NOMO-1 treated with DMSO at 0.1 percent for 48 hours (cell line): ENCODE measurements around the gene GLIPR2.
"Not testable (repeated sequence)": the region's sequence is repeated elsewhere in the genome, so short reads cannot be mapped to it uniquely, and the experiment has no call there.

Source experiments
- DNase-seq: peaks from one replicate; lab custom pipeline; 2025; ENCODE audit not compliant: unreplicated experiment; lab: John Stamatoyannopoulos, UW

The GLIPR2 gene

DNA sequence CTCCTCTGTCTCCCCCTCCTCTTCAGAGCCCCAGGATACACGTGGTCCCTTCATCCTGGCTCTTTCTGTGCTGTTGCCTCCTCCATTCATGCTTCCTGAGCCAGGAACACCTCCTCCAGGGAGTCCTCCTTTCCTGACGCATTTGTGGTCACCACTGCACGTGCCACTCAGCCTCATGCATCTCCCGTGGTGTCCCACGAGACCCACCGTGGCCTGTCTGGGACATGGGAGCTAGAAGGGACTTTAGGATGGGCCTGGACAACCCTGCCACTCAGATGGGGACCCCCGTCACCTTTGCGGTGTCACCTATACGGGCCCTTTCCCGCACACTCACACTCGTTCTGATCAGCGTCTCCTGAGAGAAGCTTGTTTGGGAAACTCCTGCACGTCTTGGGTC lies 6.7 kb downstream of the GLIPR2 start:
- DNase-seq = no peak

DNA sequence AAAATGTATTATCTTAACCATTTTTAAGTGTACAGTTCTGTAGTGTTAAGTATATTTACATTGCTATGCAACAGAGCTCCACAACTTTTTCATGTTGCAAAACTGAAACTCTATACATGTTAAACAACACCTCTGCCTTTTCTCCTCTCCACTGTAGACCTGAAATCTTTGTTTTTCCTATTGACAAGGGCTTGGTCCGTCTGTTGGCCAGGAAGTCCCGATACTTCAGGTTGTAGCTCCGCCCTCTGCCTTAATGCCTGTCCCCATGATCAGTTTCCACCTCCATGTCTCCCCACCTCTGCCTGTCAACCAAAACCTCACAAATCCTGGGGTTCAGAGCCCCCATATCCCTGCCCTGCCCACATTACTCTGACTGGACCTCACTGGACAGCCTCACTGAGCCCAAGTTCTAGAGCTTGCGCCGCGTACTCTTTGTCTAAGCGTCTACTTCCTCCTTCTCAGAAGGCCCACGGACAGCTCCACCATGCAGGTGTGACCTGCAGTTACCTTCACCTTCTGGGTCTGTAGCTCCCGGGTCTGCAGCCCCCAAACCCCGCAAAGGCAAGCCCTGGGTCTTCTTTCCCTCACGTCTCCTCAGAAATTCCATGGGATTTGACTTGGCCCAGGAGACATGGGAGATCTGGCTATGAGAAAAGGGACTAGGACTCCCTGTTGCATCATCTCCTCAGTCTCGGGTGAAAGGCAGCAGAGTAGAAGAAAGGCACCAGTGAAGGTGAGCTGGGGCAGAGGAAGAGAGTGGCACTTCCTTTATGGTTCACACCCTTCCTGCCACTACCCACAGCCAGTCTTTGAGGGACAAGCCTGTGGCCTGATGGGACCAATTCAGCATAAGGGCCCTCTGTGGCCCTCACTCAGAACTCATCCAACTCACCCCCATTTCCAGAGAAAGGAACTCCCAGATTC lies 8.0 kb downstream of the GLIPR2 start:
- DNase-seq = peak; percentile 37

DNA sequence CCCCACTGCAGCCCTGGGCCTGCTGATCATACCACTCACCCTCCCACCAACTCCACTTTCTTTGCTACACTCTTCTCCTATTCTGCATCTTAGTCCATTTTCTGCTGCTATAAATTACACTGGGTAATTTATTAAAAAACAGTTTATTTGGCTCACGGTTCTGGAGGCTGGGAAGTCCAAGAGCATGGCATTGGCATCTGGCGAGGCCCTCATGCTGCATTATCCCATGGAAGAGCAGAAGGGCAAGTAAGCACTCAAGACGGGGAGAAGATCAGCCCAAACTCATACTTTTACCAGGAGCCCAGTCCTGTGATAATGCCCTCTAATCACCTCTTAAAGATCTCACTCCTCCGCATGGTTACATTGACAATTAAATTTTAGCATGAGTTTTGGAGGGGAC lies 9.4 kb downstream of the GLIPR2 start:
- DNase-seq = no peak

DNA sequence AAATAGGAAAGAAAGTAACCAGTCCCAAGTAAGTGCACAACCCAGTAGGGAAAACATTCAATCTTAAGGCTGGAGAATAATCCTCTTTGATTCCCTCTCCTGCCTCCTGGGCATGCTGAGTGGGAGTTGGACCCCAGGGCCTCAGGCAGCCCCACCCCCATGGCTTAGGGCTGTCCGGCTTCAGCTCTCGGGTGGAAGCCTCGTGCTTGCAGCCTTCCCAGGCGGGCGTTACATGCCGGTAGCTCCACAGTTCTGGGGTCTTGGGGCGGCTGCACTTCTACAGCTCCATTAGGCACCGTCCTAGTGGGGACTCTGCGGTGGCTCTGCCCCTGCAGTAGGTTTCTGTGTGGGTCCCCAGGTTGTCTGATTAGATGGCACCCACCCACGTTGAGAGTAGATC lies 10.1 kb downstream of the GLIPR2 start:
- DNase-seq = no peak

DNA sequence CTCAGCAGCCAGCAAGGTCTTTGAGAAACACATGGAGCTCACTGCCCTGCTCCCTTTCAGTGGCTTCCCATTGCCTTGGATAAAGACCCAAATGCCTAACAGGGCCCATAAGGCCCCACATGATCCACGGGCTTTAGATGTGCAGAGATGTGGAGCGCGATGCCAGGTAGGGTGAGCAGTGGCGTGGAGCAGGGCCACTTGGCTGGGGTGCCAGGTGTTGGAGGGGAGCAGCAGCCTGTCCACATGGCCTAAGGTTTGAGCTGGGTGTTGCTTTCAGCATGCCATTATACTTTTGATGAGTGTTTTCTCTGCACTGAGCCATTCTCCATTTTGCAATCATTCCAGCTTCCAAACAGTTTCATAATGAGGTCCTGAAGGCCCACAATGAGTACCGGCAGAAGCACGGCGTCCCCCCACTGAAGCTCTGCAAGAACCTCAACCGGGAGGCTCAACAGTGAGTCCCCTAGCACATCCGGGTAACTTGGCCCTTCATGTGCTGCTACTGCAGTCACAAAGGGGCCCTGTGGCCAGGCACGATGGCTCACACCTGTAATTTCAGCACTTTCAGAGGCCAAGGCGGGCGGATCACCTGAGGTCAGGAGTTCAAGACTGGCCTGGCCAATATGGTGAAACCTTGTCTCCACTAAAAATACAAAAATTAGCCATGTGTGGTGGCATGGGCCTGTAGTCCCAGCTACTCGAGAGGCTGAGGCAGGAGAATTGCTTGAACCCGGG lies 11.1 kb downstream of the GLIPR2 start:
- no peak for DNase-seq

DNA sequence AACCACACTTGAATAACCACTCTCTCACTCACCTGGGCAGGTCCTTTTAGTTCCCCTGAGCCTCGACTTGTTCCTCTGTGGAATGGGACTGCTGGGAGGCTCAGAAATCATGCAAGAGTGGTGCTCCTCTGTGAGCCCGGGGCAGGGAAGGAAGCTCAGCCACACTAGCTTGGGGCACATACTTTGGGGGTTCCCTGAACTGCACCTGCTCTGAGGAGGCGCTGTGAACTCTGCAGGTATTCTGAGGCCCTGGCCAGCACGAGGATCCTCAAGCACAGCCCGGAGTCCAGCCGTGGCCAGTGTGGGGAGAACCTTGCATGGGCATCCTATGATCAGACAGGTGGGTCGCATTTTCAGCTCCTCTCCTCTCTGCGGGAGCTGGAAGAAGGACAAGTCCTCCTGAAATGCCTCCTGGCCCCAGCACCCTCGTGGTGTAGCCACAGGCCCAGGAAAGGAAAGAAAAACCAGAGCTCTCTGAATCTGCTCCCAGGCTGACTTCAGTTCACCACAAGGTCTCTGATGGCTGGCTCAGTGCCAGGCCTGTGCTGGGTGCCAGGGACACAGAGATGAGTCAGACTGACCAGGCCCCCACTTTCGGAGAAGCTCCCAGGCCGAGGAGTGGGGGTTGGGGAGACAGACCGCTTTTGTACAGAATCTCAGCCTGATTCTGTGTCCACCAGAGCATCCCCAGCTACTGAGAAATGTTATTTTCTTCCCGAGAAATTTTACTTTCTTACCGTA lies 11.9 kb downstream of the GLIPR2 start:
- DNase-seq = no peak

DNA sequence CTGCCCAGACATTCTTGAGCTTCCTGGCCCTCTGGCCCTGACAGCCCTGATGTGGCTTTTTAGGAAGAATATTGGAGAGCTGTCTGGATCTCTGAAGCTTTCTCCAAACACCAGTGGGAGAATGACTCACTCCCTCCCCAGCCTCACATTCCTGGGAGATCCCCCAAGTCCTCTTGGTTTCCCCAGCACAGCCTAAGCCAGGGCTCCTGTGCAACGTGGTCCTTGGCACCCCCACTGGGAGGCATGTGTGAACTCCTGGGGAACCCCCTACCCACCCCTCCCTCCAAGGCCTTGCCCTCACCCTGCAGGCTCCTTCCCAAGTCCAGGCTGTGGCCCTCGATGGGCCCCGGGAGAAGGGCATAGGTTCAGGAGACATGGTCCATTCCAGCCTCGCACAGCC lies 12.7 kb downstream of the GLIPR2 start:
- DNase-seq = no peak

DNA sequence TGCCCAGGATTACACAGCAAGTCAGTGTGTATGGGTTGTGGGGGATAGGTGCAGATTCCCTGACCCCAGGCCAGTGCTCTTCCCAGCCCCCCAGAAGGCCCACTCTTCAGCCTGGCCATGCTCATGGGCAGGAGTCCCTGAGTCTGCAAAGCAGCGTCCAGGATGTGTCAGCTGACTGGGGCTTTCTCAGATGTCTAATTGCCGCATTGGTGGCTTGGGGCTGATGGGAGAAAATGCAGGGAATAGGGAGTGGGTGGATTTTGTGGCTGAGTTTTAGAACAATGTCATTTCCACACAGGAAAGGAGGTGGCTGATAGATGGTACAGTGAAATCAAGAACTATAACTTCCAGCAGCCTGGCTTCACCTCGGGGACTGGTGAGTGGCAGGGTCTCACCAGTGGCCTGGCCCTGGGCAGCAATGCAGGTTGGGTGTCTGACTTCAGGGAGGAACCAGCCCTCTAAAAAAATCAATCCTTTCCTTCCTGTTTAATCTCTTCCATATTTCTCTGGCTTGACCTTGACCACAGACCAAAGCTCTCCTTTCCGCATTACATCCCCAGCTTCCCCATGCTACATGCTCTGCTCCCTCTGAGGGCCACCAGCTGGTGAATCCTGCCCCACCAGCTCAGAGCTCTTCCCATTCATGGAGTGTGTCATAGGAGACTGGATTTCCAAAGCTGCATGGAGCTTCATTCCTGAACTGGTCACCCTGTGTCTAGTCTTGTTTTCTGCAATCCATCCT lies 14.2 kb downstream of the GLIPR2 start:
- peak; percentile 71 for DNase-seq

DNA sequence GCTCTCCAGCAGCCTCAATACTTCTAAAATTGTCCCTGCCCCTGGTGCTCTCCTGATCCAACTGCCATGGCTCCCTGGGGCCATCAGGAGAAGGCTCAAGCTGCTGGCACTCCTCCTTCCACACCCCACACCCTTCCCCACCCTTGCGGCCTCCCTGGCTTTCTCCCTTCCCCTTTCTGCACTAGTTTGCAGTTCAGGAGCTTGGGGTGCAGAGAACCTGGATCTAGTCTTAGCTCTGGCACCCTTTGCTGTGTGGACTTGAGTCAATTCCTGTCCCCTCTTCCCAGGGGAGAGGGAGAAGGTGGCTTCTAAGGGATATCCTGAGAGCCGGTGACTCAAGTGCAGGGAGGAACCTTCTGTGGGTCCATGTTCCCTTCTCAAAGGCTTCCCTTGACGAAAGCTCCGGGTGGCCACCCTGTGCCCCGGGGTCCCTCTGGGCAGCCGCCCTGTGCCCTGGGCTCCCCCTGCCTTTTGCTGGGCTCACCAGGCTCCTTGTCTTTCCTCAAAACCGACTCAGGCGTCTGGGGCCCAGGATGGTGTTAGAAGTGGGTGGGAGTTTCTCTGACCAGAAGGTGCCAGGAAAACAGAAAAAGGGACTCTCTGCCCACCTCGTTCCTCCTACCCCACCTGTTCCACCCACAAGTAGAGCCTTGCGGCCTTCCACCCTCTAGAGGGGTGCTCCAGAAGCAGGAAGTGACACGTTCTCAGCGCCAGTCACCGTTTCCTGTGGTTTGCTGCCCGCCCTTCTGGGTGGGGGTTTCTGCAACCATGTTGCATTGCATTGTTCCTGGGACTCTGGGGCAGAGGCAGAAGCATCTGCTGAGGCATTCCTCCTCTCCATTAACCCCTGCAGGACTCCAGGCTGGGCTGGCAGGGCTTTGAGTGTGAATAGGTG lies 15.0 kb downstream of the GLIPR2 start:
- DNase-seq = peak; percentile 96

DNA sequence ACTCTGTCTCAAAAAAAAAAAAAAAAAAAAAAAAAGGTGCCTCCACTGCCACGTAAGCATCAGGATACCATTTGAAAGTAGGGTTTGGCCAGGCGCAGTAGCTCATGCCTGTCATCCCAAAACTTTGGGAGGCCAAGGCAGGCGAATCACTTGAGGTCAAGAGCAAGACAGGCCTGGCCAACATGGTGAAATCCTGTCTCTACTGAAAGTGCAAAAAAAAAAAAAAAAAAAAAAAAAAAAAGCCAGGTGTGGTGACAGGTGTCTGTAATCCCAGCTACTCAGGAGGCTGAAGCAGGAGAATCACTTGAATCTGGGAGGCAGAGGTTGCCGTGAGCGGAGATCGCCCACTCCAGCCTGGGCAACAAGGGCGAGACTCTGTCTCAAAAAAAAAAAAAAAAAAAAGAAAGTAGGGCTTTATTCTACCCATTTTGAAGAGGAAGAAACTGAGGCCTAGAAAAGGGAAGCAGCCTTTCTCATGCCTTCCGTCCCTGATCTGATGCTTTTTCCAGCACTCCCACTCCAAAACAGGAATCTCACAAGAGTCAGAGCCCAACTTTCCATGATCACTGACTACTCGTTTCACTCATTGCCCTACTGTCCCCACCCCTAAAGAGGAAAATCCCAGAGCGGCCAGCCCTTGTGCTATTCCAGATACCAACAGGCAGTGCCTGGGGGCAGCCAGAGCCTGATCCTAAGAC lies 16.4 kb downstream of the GLIPR2 start:
- DNase-seq = no peak

DNA sequence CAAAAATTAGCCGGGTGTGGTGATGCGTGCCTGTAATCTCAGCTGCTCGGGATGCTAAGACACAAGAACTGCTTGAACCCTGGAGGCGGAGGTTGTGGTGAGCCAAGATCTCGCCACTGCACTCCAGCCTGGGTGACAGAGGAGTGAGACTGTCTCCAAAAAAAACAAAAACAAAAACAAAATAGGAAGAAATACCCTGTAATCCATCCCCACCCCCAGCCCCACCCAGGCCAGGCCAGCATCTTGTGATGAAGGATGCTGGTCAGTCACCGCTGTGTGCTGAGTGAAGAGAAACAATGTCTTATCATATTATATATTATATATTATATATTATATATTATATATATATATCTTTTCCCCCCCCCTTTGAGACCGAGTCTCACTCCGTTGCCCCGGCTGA lies 17.2 kb downstream of the GLIPR2 start:
- no peak for DNase-seq

DNA sequence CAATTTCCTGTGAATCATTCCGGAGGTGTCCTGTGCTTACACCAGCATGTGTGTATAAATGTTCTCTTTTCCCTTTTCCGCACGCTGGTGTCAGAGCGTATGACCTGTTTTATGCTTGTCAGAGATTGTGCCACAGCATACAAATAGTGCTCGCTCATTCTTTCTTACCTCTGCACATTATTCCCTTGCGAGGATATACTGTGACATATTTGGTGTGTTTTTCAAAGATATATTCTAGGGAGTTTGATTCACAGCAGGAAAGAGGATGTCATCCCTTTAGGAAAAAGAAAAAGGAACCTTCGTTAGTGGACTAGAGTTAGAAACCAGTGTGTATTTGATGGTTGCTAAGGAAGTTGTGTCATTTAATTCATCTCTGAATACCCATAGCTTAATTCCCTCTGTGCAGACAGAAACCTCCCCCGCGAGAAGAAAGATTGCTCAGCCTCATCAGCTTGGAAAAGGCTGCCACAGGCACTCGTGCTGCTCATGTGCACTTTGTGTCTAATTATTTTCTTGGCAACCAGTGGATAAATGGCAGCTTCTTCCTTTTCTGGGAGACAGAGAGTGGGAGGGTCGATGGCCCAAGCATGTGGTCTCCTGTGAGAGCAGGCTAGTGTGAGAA lies 17.9 kb downstream of the GLIPR2 start:
- peak; percentile 91 for DNase-seq

DNA sequence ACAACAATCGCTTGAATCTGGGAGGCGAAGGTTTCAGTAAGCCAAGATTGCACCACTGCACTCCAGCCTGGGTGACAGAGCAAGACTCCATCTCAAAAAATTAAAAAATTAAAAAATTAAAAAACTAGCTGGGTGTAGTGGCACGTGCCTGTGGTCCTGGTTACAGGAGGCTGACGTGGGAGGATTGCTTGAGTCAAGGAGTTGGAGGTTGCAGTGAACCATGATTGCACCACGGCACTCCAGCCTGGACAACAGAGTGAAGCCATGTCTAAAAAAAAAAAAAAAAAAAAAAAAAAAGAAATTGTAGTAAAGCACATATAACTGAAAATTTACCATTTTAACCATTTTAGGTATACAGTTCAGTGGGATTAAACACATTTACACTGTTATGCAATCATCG lies 19.6 kb downstream of the GLIPR2 start:
- DNase-seq = no peak

DNA sequence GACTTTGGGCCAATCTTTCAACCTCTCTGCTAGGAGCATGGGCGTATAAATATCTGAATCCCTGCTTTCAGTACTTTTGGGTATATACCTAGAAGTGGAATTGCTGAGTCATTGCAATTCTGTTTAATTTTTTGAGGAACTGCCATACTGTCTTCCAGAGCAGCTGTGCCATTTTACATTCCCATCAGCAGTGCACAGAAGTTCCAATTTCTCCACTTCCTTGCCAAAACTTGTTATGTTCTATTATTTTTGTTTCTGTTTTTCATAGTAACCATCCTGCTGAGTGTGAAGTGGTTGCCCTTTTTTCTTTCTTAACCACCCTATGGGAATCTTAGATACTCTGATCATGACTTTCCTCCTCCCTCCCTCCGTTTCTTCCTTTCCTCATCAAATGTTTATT lies 21.6 kb downstream of the GLIPR2 start:
- DNase-seq = peak; percentile 56

DNA sequence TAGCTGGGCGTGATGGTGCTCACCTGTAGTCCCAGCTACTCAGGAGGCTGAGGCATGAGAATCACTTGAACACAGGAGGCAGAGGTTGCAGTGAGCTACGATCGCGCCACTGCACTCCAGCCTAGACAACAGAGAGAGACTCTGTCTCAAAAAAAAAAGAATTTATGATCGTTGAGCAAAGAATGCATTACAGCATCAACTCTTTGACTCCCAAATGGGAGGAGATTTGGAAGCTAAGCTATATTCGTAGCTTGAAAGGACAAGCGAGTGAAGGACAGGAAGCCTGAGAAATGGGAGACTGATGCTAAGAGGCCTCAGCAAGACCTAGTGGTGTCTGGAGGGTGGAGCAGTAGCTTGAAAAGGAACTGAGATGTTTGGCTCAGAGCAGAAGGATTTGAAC lies 22.4 kb downstream of the GLIPR2 start:
- DNase-seq = no peak

DNA sequence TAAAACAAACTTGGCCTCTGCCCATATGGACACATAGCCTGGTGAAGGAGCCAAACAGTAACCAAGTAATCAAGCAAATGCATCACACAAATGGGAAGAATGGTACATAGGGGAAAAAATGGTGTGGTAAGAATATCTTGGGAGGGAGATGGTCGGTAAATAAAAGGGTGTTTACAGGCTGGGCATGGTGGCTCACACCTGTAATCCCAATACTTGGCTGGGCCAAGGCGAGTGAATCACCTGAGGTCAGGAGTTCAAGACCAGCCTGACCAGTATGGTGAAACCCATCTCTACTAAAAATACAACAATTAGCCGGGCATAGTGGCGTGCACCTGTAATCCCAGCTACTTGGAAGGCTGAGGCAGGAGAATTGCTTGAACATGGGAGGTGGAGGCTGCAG lies 23.0 kb downstream of the GLIPR2 start:
- not testable (repeated sequence) for DNase-seq

DNA sequence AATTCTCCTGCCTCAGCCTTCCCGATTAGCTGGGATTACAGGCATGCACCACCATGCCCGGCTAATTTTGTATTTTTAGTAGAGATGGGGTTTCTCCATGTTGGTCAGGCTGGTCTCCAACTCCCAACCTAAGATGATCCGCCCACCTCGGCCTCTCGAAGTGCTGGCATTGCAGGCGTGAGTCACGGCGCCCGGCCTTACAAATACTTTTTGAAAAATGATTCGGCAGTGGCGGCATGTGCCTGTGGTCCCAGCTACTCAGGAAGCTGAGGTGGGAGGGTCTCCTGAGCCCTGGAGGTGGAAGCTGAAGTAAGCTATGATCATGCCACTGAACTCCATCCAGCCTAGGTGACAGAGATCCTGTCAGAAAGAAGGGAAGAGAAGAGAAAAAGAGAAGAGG lies 23.6 kb downstream of the GLIPR2 start:
- not testable (repeated sequence) for DNase-seq

DNA sequence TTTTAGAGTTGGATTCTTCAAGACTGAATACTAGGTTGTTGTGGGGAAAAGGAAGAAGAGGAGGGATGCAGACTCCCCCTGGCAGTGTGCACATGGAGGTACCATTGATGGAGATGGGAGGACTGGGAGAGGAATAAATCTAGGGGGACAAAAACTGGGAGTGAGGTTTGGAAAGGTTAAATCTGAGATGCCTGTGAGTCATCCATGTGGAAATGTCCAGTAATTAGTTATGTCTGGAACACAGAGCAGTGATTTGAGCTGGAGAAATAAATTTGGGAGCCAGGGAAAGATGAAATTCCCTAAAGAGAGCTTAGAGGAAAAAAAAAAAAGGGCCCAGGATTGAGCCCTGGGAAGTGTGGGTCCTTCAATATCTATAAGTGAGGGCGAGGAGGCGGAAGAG lies 24.7 kb downstream of the GLIPR2 start:
- DNase-seq = no peak

DNA sequence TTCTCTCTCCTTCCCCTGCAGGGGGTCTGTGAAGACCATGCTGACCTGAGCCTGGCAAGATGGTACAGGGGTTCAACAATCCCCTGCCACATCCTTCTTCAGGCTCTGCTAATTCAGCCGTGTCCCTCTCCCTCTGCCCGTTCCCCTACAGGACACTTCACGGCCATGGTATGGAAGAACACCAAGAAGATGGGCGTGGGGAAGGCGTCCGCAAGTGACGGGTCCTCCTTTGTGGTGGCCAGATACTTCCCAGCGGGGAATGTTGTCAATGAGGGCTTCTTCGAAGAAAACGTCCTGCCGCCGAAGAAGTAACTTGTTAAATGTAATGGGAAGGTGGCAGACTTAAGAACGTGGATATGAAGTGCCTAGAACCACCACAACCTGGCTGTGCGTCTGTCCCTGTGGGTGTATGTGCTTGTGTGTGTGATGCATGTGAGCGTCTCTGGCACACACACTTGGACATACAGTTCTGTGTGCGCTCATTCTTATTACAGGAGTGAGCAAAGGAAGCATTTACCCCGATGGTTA lies 25.7 kb downstream of the GLIPR2 start:
- no peak for DNase-seq
